HEK293 (cell line): ENCODE measurements around the gene SLC17A1.

ENCODE experiments used
- CTCF ChIP-seq: fragments of 450-650 bp; formaldehyde crosslinking; IDR thresholded peaks from 2 replicates; pipeline ENCODE4 v1.5.1; 2016; ENCODE audit warnings: missing biosample characterization, missing genetic modification characterization
- MZF1 ChIP-seq: fragments of 450-650 bp; formaldehyde crosslinking; IDR thresholded peaks from 2 replicates; pipeline ENCODE4 v1.5.1; 2017; ENCODE audit warnings: missing biosample characterization, missing genetic modification characterization, borderline replicate concordance
- REST ChIP-seq: fragments of 450-650 bp; formaldehyde crosslinking; IDR thresholded peaks from 2 replicates; pipeline ENCODE4 v1.5.1; 2016; ENCODE audit warnings: missing biosample characterization, missing genetic modification characterization
- ZBTB17 ChIP-seq: fragments of 450-650 bp; formaldehyde crosslinking; IDR thresholded peaks from 2 replicates; pipeline ENCODE4 v1.5.1; 2016; ENCODE audit warnings: missing biosample characterization, missing genetic modification characterization
- ZBTB26 ChIP-seq: fragments of 450-650 bp; formaldehyde crosslinking; optimal IDR thresholded peaks from 2 replicates; pipeline ENCODE3; 2016; ENCODE audit warnings: missing biosample characterization, mild to moderate bottlenecking, missing genetic modification characterization
- ZNF664 ChIP-seq: fragments of 450-650 bp; formaldehyde crosslinking; IDR thresholded peaks from 2 replicates; pipeline ENCODE4 v1.5.1; 2016; ENCODE audit warnings: missing biosample characterization, missing genetic modification characterization
- ZSCAN5A ChIP-seq: fragments of 450-650 bp; formaldehyde crosslinking; IDR thresholded peaks from 2 replicates; pipeline ENCODE4 v1.5.1; 2016; ENCODE audit warnings: missing biosample characterization, missing genetic modification characterization

GRCh38 chr6:25832670-25833069, 818 bp upstream of the SLC17A1 start:
- TF ChIP-seq ZBTB17 (no peak), REST (tag by site-specific recombination) (no peak), MZF1 (tag by site-specific recombination) (no peak), ZNF664 (tag by site-specific recombination) (no peak), ZBTB26 (tag by site-specific recombination) (no peak), CTCF (no peak), ZSCAN5A (tag by site-specific recombination) (no peak)
